Measurements from ENCODE around the gene CIDEC.
"Not testable (repeated sequence)": the region's sequence is repeated elsewhere in the genome, so short reads cannot be mapped to it uniquely, and the experiment has no call there.

CIDEC gene

DNA sequence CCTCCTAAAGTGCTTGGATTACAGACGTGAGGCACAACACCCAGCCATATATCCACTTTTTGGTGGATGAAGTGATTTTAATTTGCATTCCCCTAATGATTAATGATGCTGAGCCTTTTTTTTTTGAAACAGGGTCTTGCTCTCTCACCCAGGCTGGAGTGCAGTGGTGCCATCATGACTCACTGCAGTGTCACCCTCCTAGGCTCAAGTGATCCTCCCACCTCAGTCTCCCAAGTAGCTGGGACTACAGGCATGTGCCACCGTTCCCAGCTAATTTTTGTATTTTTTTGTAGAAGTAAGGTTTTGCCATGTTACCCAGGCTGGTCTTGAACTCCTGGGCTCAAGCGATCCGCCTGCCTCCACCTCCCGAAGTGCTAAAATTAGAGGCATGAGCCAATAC, 8.0 kb downstream of the CIDEC start:
- H3K36me3 Mint-ChIP-seq (ENCODE audit: low read depth); H3K4me3 Mint-ChIP-seq; H3K9me3 Mint-ChIP-seq; DNase-seq; H3K27ac Mint-ChIP-seq; H3K27me3 Mint-ChIP-seq; H3K4me1 Mint-ChIP-seq (ENCODE audit: low read depth): not testable (repeated sequence)

DNA sequence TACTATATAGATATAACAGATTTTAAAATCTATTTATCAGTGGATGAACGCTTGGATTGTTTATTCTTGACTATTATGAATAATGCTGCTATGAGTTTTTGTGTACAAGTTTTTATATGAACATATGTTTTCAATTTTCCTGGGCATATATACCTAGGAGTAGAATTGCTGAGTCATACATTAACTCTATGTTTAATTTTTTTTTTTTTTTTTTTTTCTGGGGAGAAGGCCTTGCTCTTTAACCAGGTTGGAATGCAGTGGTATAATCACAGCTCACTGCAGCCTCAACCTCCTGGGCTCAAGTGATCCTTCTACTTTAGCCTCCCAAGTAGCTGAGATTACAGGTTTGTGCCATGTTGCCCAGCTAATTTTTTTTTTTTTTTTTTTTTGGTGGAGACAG, 9.1 kb downstream of the CIDEC start:
- Mint-ChIP-seq H3K27ac (no peak overlapping the region), H3K27me3 (no peaks in the 10 kb centered on the region), H3K36me3 (ENCODE audit: low read depth) (no peaks in the 10 kb centered on the region), H3K4me1 (ENCODE audit: low read depth) (no peaks in the 10 kb centered on the region), H3K4me3 (no peak overlapping the region), H3K9me3 (no peaks in the 10 kb centered on the region)
- DNase-seq: no peak

DNA sequence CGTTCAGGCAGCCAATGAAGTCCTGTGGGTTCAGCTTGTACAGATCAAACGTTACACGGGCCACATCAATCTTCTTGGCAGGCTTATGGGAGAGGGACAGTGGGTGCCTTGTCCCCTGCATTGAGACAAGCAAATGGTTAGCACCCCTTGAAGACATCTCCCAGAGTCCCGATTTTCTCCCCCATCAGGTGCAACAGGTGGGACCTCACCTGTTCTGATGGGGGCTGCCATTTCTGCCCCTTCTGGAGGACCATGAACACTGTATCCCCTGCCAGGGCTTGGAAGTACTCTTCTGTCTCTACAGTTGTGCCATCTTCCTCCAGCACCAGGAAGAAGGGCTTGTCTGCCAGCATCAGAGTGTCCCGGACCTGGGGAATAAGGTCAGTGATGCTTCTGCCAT, 10.1 kb downstream of the CIDEC start:
- no peak overlapping the region for H3K4me3 Mint-ChIP-seq
- H3K4me1 Mint-ChIP-seq (ENCODE audit: low read depth): no peaks in the 10 kb centered on the region
- no peaks in the 10 kb centered on the region for H3K36me3 Mint-ChIP-seq (ENCODE audit: low read depth)
- no peak overlapping the region for H3K27ac Mint-ChIP-seq
- no peaks in the 10 kb centered on the region for H3K27me3 Mint-ChIP-seq
- no peak for DNase-seq
- no peaks in the 10 kb centered on the region for H3K9me3 Mint-ChIP-seq

DNA sequence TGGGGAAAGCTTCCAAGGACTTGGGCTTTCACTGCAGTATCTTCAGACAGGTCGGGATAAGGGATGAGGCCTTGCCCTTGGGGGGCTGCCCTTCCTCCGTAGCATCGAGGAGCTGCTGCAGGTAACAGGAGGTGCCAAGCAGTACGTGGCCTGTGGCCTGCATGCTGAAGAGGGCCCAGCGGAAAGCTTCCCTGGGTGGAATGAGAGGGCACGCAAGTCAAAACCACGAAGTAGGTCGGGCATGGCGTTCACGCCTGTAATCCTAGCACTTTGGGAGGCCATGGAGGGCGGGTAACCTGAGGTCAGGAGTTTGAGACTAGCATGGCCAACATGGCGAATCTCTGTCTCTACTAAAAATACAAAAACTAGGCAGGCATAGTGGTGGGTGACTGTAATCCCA, 12.9 kb downstream of the CIDEC start:
- Mint-ChIP-seq H3K27ac (no peak overlapping the region), H3K9me3 (no peaks in the 10 kb centered on the region), H3K36me3 (ENCODE audit: low read depth) (no peaks in the 10 kb centered on the region), H3K27me3 (peaks cover 7% of the 10 kb centered on the region), H3K4me3 (no peak overlapping the region), H3K4me1 (ENCODE audit: low read depth) (peaks cover 2% of the 10 kb centered on the region)
- DNase-seq: no peak

DNA sequence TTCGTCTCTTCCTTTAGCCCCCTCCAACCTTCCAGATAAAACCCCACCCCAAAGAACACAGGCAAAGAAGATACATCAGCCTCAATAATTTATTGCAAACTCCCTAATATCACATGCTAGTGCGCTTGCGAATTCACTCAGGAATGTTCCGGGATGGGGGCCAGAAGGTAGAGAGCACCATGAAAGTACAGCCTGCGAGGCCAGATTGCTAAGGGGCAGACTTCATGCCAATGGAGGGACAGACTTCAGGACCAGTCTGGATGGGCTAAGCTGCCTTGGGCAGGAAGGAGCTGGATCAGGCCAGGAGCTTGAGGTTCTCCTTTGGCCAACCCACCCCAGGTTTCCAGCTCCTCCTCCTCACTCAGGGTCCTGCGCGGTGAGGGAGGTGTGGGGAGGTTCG, 13.4 kb downstream of the CIDEC start:
- no peak overlapping the region for H3K4me3 Mint-ChIP-seq
- H3K9me3 Mint-ChIP-seq: no peaks in the 10 kb centered on the region
- H3K27ac Mint-ChIP-seq: no peak overlapping the region
- DNase-seq: no peak
- peaks cover 11% of the 10 kb centered on the region for H3K27me3 Mint-ChIP-seq
- no peaks in the 10 kb centered on the region for H3K36me3 Mint-ChIP-seq (ENCODE audit: low read depth)
- peaks cover 2% of the 10 kb centered on the region for H3K4me1 Mint-ChIP-seq (ENCODE audit: low read depth)

DNA sequence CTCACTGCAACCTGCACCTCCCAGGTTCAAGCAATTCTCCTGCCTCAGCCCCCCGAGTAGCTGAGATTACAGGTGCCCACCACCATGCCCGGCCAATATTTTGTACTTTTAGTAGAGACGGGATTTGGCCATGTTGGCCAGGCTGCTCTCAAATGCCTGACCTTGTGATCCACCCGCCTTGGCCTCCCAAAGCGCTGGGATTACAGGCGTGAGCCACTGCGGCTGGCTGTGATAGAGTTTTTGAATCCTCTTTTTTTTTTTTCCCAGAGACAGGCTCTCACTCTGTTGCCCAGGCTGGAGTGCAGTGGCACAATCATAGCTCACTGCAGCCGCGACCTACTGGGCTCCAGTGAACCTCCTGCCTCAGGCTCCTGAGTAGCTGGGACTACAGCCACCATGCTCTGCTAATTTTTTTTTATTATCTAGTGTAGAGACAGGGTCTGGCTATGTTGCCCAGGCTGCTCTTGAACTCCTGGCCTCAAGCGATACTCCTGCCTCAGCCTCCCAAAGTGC, 14.9 kb downstream of the CIDEC start:
- H3K27me3 Mint-ChIP-seq: peaks cover 11% of the 10 kb centered on the region
- not testable (repeated sequence) for H3K9me3 Mint-ChIP-seq; H3K4me3 Mint-ChIP-seq; DNase-seq; H3K27ac Mint-ChIP-seq; H3K36me3 Mint-ChIP-seq (ENCODE audit: low read depth); H3K4me1 Mint-ChIP-seq (ENCODE audit: low read depth)

DNA sequence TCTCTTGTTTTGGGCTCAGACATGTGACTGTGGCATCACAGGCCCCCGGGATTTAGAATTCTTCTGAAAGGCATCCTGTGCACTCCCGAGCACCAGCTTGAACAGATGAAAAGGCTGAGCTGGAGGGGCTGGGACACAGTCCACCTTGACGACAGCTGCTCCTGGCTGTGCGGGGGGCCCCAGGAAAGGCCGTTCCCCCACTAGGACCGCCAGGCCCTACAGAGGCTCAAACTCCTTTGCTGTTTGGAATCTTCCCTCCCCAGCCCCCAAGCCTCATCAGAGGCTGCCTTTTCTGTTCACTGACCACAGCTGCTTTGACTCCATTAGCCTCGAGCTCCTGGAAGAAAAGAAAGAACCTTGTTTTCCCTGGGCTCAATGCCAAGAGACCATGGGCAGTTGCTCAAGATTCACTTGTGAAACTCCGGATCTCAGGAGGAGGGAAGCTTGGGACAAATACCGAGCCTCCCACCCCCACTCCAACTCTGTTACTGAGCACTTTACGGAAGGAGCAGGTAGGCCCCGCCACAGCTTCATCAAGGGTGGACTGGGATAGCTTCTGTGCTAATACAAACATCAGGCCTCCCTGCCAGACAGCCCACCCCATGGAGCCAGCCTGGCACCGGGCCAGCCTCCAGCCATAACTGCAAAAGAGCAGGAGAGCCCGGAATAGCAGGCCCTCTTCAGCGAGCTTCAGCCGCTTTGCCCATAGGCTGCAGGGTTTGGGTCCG, 15.7 kb downstream of the CIDEC start:
- Mint-ChIP-seq H3K27me3 (peaks cover 11% of the 10 kb centered on the region), H3K27ac (no peak overlapping the region), H3K4me3 (no peak overlapping the region), H3K36me3 (ENCODE audit: low read depth) (no peaks in the 10 kb centered on the region), H3K4me1 (ENCODE audit: low read depth) (peaks cover 2% of the 10 kb centered on the region), H3K9me3 (no peaks in the 10 kb centered on the region)
- no peak for DNase-seq

DNA sequence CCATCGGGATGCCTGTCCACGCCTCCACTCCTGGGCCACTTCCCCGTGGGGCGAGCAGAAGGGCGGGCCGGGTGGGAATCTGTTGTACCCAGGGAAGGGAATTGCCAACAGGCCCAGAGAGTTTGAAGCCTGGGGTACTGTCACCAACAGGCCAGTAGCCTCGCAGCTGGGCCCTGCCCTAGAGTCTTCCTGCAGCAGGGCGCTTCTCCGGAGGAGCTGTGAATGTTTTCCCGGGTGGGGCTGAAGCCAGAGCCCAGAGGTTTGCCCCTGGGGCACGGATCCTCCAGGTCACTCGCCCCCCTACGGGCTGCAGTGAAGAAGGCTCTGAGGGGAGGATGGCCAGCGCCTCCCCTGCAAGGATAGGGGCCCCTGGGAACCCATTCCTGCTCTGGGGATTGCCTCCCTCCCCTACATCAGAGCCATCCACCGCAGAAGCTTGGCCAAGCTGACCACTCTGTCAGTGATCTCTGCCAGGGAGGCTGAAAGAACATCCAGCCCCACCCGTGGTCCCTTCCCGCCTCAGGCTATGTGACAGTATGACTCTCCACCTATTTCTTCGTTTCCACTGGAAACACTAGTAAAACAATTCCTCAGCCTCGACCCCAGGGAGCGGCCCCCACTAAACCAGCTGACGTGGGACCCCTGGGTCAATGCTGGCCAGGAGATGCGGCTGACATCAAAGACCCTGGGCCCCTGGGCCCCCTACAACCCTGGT, 16.8 kb downstream of the CIDEC start:
- no peak overlapping the region for H3K4me3 Mint-ChIP-seq
- H3K27me3 Mint-ChIP-seq: peaks cover 11% of the 10 kb centered on the region
- H3K27ac Mint-ChIP-seq: no peak overlapping the region
- no peaks in the 10 kb centered on the region for H3K36me3 Mint-ChIP-seq (ENCODE audit: low read depth)
- DNase-seq: no peak
- no peaks in the 10 kb centered on the region for H3K9me3 Mint-ChIP-seq
- H3K4me1 Mint-ChIP-seq (ENCODE audit: low read depth): peaks cover 2% of the 10 kb centered on the region

DNA sequence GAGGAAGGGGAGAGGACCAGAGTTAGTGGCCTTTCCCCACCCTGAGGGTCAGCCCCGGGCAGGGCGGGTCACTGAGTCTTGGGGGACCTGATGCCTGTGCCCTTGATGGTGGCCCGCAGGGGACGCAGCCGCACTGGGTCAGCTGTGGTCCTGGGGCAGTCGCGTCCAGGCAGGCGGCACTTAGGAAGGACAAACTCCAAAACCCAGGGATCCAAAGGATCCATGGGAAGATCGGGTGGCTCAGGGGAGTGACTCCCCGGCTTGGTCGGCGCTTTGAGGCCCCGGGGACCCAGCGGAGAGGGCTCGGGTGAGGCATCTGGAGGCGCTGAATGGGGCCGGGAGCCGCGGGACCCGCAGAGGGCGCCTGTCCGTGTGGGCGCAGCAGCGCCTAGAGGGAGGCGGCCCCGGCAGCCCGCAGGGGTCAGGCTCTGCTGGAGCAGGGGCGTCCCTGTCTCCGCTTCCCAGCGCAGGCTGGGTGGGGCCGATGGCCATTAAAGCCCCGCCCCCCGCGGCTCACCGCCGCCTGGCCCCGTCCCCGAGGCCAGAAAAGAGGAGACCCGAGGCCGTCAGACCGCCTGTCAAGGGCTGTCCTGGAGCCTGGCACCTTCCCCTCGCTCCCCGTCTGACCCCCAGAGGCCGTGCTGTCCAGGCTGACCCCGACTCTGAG, 17.5 kb downstream of the CIDEC start:
- H3K4me1 Mint-ChIP-seq (ENCODE audit: low read depth): peaks cover 2% of the 10 kb centered on the region
- no peaks in the 10 kb centered on the region for H3K9me3 Mint-ChIP-seq
- DNase-seq: peak; percentile 59
- H3K36me3 Mint-ChIP-seq (ENCODE audit: low read depth): no peaks in the 10 kb centered on the region
- peaks cover 11% of the 10 kb centered on the region for H3K27me3 Mint-ChIP-seq
- H3K27ac Mint-ChIP-seq: no peak overlapping the region
- peak overlapping the region; percentile 12 for H3K4me3 Mint-ChIP-seq

DNA sequence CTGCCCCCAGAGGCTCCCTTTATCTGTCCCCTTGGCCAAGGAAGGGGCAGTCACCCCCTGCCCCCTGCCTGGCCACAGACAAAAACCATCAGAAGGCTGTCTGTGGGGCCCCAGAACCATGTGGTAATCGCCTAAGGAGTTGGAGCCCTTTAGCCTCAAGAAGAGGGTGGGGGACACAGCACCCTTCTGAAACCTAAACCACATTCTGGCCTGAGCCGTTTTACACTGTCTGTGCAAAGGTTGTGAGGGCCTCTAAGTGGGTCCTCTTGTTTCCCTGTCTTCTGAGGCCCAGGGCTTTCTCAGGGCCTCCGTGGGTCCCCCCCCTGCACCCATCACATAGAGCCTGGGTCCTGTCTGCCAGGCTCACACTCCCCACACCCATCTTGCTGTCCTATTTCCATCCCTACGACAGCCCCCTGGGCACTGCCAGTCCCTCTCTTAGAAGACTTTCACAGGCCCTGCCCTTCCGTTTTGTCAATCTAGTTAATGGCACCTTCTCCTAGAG, 18.4 kb downstream of the CIDEC start:
- peaks cover 2% of the 10 kb centered on the region for H3K4me1 Mint-ChIP-seq (ENCODE audit: low read depth)
- no peak overlapping the region for H3K4me3 Mint-ChIP-seq
- H3K27me3 Mint-ChIP-seq: peaks cover 11% of the 10 kb centered on the region
- no peak overlapping the region for H3K27ac Mint-ChIP-seq
- H3K9me3 Mint-ChIP-seq: no peaks in the 10 kb centered on the region
- no peak for DNase-seq
- no peaks in the 10 kb centered on the region for H3K36me3 Mint-ChIP-seq (ENCODE audit: low read depth)

DNA sequence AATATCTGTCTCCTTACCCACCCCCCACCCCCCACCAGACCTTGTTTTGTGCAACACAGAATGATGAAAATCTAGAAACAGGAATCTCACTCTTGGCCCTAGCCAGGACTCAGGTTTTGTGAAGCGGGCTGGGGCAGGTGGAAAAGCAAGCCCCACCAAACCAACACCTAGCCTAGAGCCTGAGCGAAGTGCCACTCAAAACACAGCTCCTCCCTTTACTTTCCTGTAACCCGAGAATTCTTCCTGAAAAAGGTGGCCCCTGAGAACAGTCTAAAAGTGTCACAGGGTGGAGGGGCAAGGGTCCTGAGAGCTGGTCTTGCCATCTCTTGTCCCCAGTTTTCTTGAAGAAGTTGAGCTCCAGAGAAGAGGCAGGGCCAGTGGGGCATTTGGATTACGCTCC, 18.9 kb downstream of the CIDEC start:
- Mint-ChIP-seq H3K36me3 (ENCODE audit: low read depth) (no peaks in the 10 kb centered on the region), H3K27ac (no peak overlapping the region), H3K4me3 (no peak overlapping the region), H3K9me3 (no peaks in the 10 kb centered on the region), H3K27me3 (peaks cover 11% of the 10 kb centered on the region), H3K4me1 (ENCODE audit: low read depth) (peaks cover 2% of the 10 kb centered on the region)
- no peak for DNase-seq

DNA sequence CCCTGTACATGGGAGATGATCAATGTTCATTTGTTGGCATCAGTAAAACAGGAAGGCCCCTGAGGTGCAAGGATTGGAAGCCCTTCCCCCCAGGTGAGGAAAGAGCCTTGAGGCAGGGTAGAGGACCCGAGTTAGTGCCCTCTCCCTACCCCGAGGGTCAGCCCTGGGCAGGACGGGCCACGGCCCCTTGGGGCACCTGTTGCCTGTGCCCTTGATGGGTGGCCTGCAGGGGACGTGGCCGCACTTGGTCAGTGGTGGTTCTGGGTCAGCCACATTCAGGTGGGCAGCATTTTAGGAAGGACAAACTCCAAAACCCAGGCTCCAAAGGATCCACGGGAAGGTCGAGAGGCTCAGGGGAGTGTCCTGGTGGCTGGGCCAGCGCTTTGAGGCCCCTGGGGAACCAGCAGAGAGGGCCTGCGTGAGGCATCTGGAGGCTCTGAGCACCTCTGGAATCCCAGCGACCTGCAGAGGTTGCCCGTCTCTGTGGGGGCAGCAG, 20.5 kb downstream of the CIDEC start:
- Mint-ChIP-seq H3K4me3 (no peak overlapping the region), H3K9me3 (no peaks in the 10 kb centered on the region), H3K4me1 (ENCODE audit: low read depth) (peaks cover 2% of the 10 kb centered on the region), H3K36me3 (ENCODE audit: low read depth) (no peaks in the 10 kb centered on the region), H3K27ac (no peak overlapping the region), H3K27me3 (peaks cover 11% of the 10 kb centered on the region)
- no peak for DNase-seq

DNA sequence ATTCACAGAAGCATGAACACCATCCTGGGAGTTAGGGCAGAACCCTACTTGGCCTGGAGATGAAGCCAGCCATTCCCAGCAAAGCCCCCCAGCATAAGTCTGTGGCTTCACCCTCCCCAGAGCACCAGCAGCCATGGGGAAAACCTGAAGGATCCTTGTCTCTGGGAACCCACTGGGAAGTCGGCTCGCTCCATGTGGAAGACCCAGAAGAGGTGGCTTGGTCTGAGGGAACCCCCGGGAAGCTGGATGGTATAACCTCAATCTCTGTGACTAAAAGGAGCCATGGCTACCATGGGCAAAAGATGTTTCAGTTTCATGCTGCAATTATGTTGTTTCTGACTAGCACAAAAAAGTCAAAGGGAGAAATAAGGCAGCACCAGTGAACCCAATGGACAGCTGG, 24.5 kb downstream of the CIDEC start:
- Mint-ChIP-seq H3K27me3 (peaks cover 4% of the 10 kb centered on the region), H3K36me3 (ENCODE audit: low read depth) (no peaks in the 10 kb centered on the region), H3K9me3 (no peaks in the 10 kb centered on the region), H3K4me3 (no peak overlapping the region), H3K4me1 (ENCODE audit: low read depth) (peaks cover 5% of the 10 kb centered on the region), H3K27ac (no peak overlapping the region)
- no peak for DNase-seq

DNA sequence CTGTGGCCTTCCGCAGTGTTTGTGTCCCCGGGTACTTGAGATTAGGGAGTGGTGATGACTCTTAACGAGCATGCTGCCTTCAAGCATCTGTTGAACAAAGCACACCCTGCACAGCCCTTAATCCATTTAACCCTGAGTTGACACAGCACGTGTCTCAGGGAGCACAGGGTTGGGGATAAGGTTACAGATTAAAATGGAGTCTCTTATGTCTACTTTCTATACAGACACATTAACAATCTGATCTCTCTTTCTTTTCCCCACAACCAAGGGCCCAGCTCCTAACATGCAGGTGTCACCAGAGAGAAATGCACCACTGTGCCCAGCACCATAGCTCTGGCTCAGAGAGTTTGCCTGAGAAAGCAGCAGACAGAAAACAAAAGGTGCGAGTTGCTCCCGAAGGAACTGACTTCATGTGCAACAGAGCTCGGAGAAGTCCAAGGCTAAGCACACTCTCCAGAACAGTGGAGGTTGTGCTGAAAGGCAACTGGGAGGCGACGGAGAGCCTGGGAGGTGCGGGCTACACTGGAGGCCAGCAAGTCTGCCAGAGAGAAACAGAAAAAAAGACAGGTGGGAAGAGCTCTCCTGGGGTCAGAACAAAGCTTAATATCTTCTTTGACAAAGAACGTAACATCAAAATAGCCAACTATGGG, 25.6 kb downstream of the CIDEC start:
- H3K27me3 Mint-ChIP-seq; H3K36me3 Mint-ChIP-seq (ENCODE audit: low read depth); DNase-seq: not testable (repeated sequence)

More for the DNA sequence above, 25.6 kb downstream of the CIDEC start:
- H3K27ac Mint-ChIP-seq; H3K4me1 Mint-ChIP-seq (ENCODE audit: low read depth); H3K9me3 Mint-ChIP-seq; H3K4me3 Mint-ChIP-seq: not testable (repeated sequence)
